SK-MEL-5 (cell line): ENCODE data around the gene ENTPD2. TPM values are rescaled to one million over a fixed set of nuclear protein-coding genes. Genes with fewer than 3 reads are reported as not detected.

Experiments used
- DNase-seq: peaks from one replicate; pipeline ENCODE4 v3.0.0-alpha.2; 2016; ENCODE audit warnings: low read depth, low spot score
- in situ Hi-C: cut with HindIII; loops from 2 replicates; pipeline ENCODE4 v1.10.0; 2016; ENCODE audit warnings: low sequenced_read_pairs, high pct_unique_total_duplicates, low pct_unique_long_range_greater_than_20kb
- total RNA-seq: library from RNA; depleted of rRNA; stranded (reverse); fragments of >200 nt; shearing (Covaris generic); gene quantifications from 2 replicates; pipeline ENCODE4 v1.2.3, GENCODE V29; 2014

The ENTPD2 gene
- total RNA-seq, 1 experiment from 2014 or later: not detected

GRCh38 chr9:137028263-137029057, 25.4 kb downstream of the ENTPD2 start:
- DNase-seq: peak; percentile 50
- in situ Hi-C loops: loop anchor here (25.0 kb wide), 1 partner anchor 91 kb away; the partner anchor contains the start of genes C8G and FBXW5

GRCh38 chr9:137027369-137028262, 26.2 kb downstream of the ENTPD2 start, which contains the start of gene ABCA2:
Gene ABCA2 (minus strand): TSS chr9:137028237. CDS start chr9:137028140, 97 bp downstream.
- in situ Hi-C loops: loop anchor here (25.0 kb wide), 1 partner anchor 90 kb away; the partner anchor contains the start of genes C8G and FBXW5
- no peak for DNase-seq

- no peak for DNase-seq
- in situ Hi-C loops: loop anchor here (25.0 kb wide), 1 partner anchor 90 kb away; the partner anchor contains the start of genes C8G and FBXW5
Measured at GRCh38 chr9:137026828-137027227, 27.0 kb downstream of the ENTPD2 start.

- in situ Hi-C loops: loop anchor here (25.0 kb wide), 1 partner anchor 89 kb away; the partner anchor contains the start of genes C8G and FBXW5
- no peak for DNase-seq
Measured at GRCh38 chr9:137026384-137026783, 27.5 kb downstream of the ENTPD2 start.

- DNase-seq: peak; percentile 38
- in situ Hi-C loops: loop anchor here (25.0 kb wide), 1 partner anchor 88 kb away; the partner anchor contains the start of genes C8G and FBXW5
Measured at GRCh38 chr9:137025517-137025966, 28.3 kb downstream of the ENTPD2 start.

- in situ Hi-C loops: no loop called here
- no peak for DNase-seq
Measured at GRCh38 chr9:137023583-137023991, 30.3 kb downstream of the ENTPD2 start.

GRCh38 chr9:137023157-137023556, 30.7 kb downstream of the ENTPD2 start:
- in situ Hi-C loops: no loop called here
- no peak for DNase-seq

GRCh38 chr9:137022662-137023008, 31.2 kb downstream of the ENTPD2 start:
- in situ Hi-C loops: no loop called here
- DNase-seq: no peak

- in situ Hi-C loops: no loop called here
- DNase-seq: peak; percentile 79
Measured at GRCh38 chr9:137021979-137022661, 31.7 kb downstream of the ENTPD2 start.

- in situ Hi-C loops: no loop called here
- DNase-seq: no peak
Measured at GRCh38 chr9:137021568-137021978, 32.3 kb downstream of the ENTPD2 start.

GRCh38 chr9:137020771-137021567, 32.9 kb downstream of the ENTPD2 start:
- in situ Hi-C loops: no loop called here
- DNase-seq: no peak

- in situ Hi-C loops: no loop called here
Measured at GRCh38 chr9:137019891-137020683, 33.8 kb downstream of the ENTPD2 start.

GRCh38 chr9:137018761-137019559, 34.9 kb downstream of the ENTPD2 start:
- DNase-seq: no peak
- in situ Hi-C loops: no loop called here

More at GRCh38 chr9:137019891-137020683, 33.8 kb downstream of the ENTPD2 start:
- DNase-seq: no peak

GRCh38 chr9:137017791-137018497, 35.9 kb downstream of the ENTPD2 start:
- no peak for DNase-seq
- in situ Hi-C loops: no loop called here

- DNase-seq: no peak
- in situ Hi-C loops: no loop called here
Measured at GRCh38 chr9:137017071-137017470, 36.8 kb downstream of the ENTPD2 start.
